Loucy (cell line): Measurements from ENCODE around the gene BTBD1.

Source experiments
- H2AFZ ChIP-seq: fragments of 200-600 bp; sonication (generic); 2 replicates; pipeline ENCODE4 v1.6.0; 2016; ENCODE audit warnings: antibody characterized with exemption, mild to moderate bottlenecking, low read length, moderate library complexity
- H3F3A ChIP-seq: fragments of 200-600 bp; 2 replicates; pipeline ENCODE4 v1.6.0; 2016; ENCODE audit warnings: antibody characterized with exemption, low read depth, mild to moderate bottlenecking
- H3K27me3 ChIP-seq: fragments of 200-600 bp; sonication (generic); 2 replicates; pipeline ENCODE4 v1.6.1; 2014; ENCODE audit warnings: low read length, mild to moderate bottlenecking; ENCODE audit not compliant: insufficient read depth, poor library complexity, severe bottlenecking
- H3K36me3 ChIP-seq: fragments of 200-600 bp; sonication (generic); 2 replicates; pipeline ENCODE4 v1.6.1; 2016; ENCODE audit warnings: low read length; ENCODE audit not compliant: insufficient read depth
- H3K4me1 ChIP-seq: fragments of 200-600 bp; sonication (generic); 2 replicates; pipeline ENCODE4 v1.5.1; 2014; ENCODE audit warnings: low read length, mild to moderate bottlenecking; ENCODE audit not compliant: insufficient read depth, poor library complexity, severe bottlenecking
- H3K4me2 ChIP-seq: fragments of 200-600 bp; sonication (generic); 2 replicates; pipeline ENCODE4 v1.6.0; 2014; ENCODE audit warnings: antibody characterized with exemption, low read length, low read depth, mild to moderate bottlenecking; ENCODE audit not compliant: poor library complexity, severe bottlenecking
- H3K4me3 ChIP-seq: fragments of 200-600 bp; sonication (generic); 2 replicates; pipeline ENCODE4 v1.5.1; 2014; ENCODE audit warnings: low read length, mild to moderate bottlenecking, mixed read lengths; ENCODE audit not compliant: poor library complexity, severe bottlenecking
- H3K79me2 ChIP-seq: fragments of 200-600 bp; sonication (generic); 2 replicates; pipeline ENCODE4 v1.6.1; 2014; ENCODE audit warnings: low read length; ENCODE audit not compliant: insufficient read depth
- H3K9ac ChIP-seq: fragments of 200-600 bp; sonication (generic); 2 replicates; pipeline ENCODE4 v1.6.0; 2014; ENCODE audit warnings: mild to moderate bottlenecking, low read depth, low read length, moderate library complexity; ENCODE audit not compliant: poor library complexity, severe bottlenecking
- H3K9me2 ChIP-seq: fragments of 200-600 bp; sonication (generic); replicated peaks from 2 replicates; pipeline ENCODE4 v1.6.1; 2016; ENCODE audit warnings: low read depth, low read length, mixed read lengths
- H3K9me3 ChIP-seq: fragments of 200-600 bp; sonication (generic); 2 replicates; pipeline ENCODE4 v1.6.1; 2014; ENCODE audit warnings: mild to moderate bottlenecking, antibody characterized with exemption, low read length, low read depth; ENCODE audit not compliant: insufficient read depth
- H4K20me1 ChIP-seq: fragments of 200-600 bp; sonication (generic); 2 replicates; pipeline ENCODE4 v1.6.0; 2014; ENCODE audit warnings: antibody characterized with exemption, low read length, mild to moderate bottlenecking; ENCODE audit not compliant: insufficient read depth, poor library complexity, severe bottlenecking
- EZH2phosphoT487 ChIP-seq: fragments of 200-600 bp; IDR thresholded peaks from 2 replicates; pipeline ENCODE4 v1.6.1; 2018; ENCODE audit warnings: antibody characterized with exemption, mild to moderate bottlenecking, moderate library complexity, borderline replicate concordance
- TF ChIP-seq, protein P1 (sequence below): fragments of 200-600 bp; sonication (generic); conservative IDR thresholded peaks from 2 replicates; pipeline ENCODE4 v1.5.1; 2014; ENCODE audit warnings: mild to moderate bottlenecking, antibody characterized with exemption, low read length

BTBD1 gene

DNA sequence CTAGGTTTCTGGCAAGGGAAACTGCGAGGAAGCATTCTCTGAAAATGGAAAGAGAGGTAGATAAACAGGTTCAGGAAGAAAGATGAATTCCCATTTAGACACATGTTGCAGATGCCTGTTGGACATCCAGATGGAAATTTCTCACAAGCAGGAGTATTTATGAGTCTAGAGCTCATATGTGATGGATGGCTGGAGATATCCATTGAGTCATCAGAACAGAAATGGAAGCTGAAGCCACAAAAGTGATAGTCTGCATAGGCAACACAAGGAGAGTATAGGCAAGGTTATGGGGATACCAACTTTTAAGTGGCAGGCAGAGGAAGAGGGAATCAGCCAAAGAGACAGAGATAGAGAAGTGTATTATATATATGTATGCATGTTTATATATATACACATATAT lies 87.3 kb downstream of the BTBD1 start:
- Histone ChIP-seq H3K27me3 (no peaks in the 10 kb centered on the region), H3K79me2 (peaks cover 5% of the 10 kb centered on the region; the same call in 1 of the 2 replicates), H3K9me2 (no peaks in the 10 kb centered on the region), H3K9ac (no peak overlapping the region), H3K4me3 (no peak overlapping the region), H3K4me1 (peaks cover 4% of the 10 kb centered on the region), H2AFZ (no peak overlapping the region), H3F3A (no peaks in the 10 kb centered on the region), H3K4me2 (no peak overlapping the region), H4K20me1 (no peaks in the 10 kb centered on the region), H3K36me3 (no peaks in the 10 kb centered on the region), H3K9me3 (no peaks in the 10 kb centered on the region)
- no peak for TF ChIP-seq EZH2phosphoT487
- TF ChIP-seq, protein P1, sequence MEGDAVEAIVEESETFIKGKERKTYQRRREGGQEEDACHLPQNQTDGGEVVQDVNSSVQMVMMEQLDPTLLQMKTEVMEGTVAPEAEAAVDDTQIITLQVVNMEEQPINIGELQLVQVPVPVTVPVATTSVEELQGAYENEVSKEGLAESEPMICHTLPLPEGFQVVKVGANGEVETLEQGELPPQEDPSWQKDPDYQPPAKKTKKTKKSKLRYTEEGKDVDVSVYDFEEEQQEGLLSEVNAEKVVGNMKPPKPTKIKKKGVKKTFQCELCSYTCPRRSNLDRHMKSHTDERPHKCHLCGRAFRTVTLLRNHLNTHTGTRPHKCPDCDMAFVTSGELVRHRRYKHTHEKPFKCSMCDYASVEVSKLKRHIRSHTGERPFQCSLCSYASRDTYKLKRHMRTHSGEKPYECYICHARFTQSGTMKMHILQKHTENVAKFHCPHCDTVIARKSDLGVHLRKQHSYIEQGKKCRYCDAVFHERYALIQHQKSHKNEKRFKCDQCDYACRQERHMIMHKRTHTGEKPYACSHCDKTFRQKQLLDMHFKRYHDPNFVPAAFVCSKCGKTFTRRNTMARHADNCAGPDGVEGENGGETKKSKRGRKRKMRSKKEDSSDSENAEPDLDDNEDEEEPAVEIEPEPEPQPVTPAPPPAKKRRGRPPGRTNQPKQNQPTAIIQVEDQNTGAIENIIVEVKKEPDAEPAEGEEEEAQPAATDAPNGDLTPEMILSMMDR = no peak

DNA sequence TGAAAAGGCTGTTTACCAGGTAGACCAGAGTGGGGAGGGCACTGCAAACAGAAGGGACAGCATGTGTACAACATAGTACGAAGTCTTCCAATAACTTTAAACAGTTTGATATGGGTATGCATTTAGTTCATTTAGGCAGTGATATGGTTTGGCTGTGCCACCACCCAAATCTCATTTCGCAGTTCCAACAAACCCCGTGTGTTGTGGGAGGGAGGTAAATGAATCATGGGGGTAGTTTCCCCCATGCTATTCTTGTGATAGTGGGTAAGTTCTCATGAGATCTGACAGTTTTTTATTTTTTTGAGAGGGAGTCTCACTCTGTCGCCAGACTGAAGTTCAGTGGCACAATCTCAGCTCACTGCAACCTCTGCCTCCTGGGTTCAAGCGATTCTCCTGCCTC lies 88.6 kb downstream of the BTBD1 start:
- no peaks in the 10 kb centered on the region for H3K36me3 ChIP-seq
- H3K27me3 ChIP-seq = no peaks in the 10 kb centered on the region
- no peaks in the 10 kb centered on the region for H3K4me1 ChIP-seq
- no peak overlapping the region for H3K4me3 ChIP-seq
- H3K9me2 ChIP-seq = no peaks in the 10 kb centered on the region
- H2AFZ ChIP-seq = no peak overlapping the region
- no peaks in the 10 kb centered on the region for H3F3A ChIP-seq
- H3K9me3 ChIP-seq = no peaks in the 10 kb centered on the region
- no peaks in the 10 kb centered on the region for H4K20me1 ChIP-seq
- no peaks in the 10 kb centered on the region for H3K79me2 ChIP-seq
- no peak for TF ChIP-seq EZH2phosphoT487
- TF ChIP-seq, protein P1 = no peak
- no peak overlapping the region for H3K9ac ChIP-seq
- no peak overlapping the region for H3K4me2 ChIP-seq

- Histone ChIP-seq H3K79me2 (no peaks in the 10 kb centered on the region), H3K4me2 (no peak overlapping the region), H3F3A (no peaks in the 10 kb centered on the region), H3K9me3 (no peaks in the 10 kb centered on the region), H3K27me3 (no peaks in the 10 kb centered on the region), H3K4me3 (no peak overlapping the region), H3K9ac (no peak overlapping the region), H3K4me1 (no peaks in the 10 kb centered on the region), H3K36me3 (no peaks in the 10 kb centered on the region), H4K20me1 (no peaks in the 10 kb centered on the region), H3K9me2 (no peaks in the 10 kb centered on the region), H2AFZ (no peak overlapping the region)
- TF ChIP-seq, protein P1 = no peak
- no peak for TF ChIP-seq EZH2phosphoT487
Measured at GRCh38 chr15:82977076-82977475, 90.0 kb downstream of the BTBD1 start.
